DMS53 treated with DMSO at 0.1 percent for 48 hours (cell line): ENCODE measurements around the gene DYRK3.
A peak's percentile ranks its signal among the peaks of the same experiment; 100 is the strongest.

Source experiments
- DNase-seq: peaks from one replicate; lab custom pipeline; 2025; ENCODE audit not compliant: unreplicated experiment; lab: John Stamatoyannopoulos, UW

The DYRK3 gene

GRCh38 chr1:206658981-206659273, 23.6 kb downstream of the DYRK3 start:
- DNase-seq = no peak

GRCh38 chr1:206660136-206660535, 24.8 kb downstream of the DYRK3 start:
- DNase-seq = no peak

- DNase-seq = no peak
Measured at GRCh38 chr1:206661161-206661820, 26.0 kb downstream of the DYRK3 start.

GRCh38 chr1:206662396-206663092, 27.2 kb downstream of the DYRK3 start:
- peak; percentile 24 for DNase-seq

GRCh38 chr1:206663362-206663761, 28.0 kb downstream of the DYRK3 start:
- DNase-seq = no peak

- DNase-seq = peak; percentile 62
Measured at GRCh38 chr1:206663832-206664652, 28.7 kb downstream of the DYRK3 start.

- DNase-seq = no peak
Measured at GRCh38 chr1:206664740-206665139, 29.4 kb downstream of the DYRK3 start.

GRCh38 chr1:206666031-206666561, 30.8 kb downstream of the DYRK3 start:
- DNase-seq = no peak

- no peak for DNase-seq
Measured at GRCh38 chr1:206666954-206667665, 31.8 kb downstream of the DYRK3 start.

GRCh38 chr1:206668351-206668750, 33.0 kb downstream of the DYRK3 start:
- no peak for DNase-seq

GRCh38 chr1:206668874-206669410, 33.6 kb downstream of the DYRK3 start:
- DNase-seq = no peak

GRCh38 chr1:206672011-206672688, 36.8 kb downstream of the DYRK3 start:
- DNase-seq = no peak

GRCh38 chr1:206672844-206673758, 37.8 kb downstream of the DYRK3 start:
- DNase-seq = no peak

- no peak for DNase-seq
Measured at GRCh38 chr1:206674236-206674635, 38.9 kb downstream of the DYRK3 start.

- DNase-seq = no peak
Measured at GRCh38 chr1:206674745-206675175, 39.4 kb downstream of the DYRK3 start.

GRCh38 chr1:206676499-206676898, 41.2 kb downstream of the DYRK3 start:
- DNase-seq = no peak

GRCh38 chr1:206678490-206678889, 43.2 kb downstream of the DYRK3 start:
- no peak for DNase-seq

GRCh38 chr1:206679738-206680211, 44.4 kb downstream of the DYRK3 start:
- no peak for DNase-seq

GRCh38 chr1:206680279-206680678, 44.9 kb downstream of the DYRK3 start:
- DNase-seq = no peak
